Heart right ventricle (tissue), 16 donors: ENCODE data around the gene WDPCP. TPM values are rescaled to one million over a fixed set of nuclear protein-coding genes. Genes with fewer than 3 reads are reported as not detected.
"Not testable (repeated sequence)": the region's sequence is repeated elsewhere in the genome, so short reads cannot be mapped to it uniquely, and the experiment has no call there.

ENCODE experiments used
- ATAC-seq, 8 donors: fragments of 200-7000 bp; cut with Tn5 transposase; one replicate each; pipeline ENCODE4 v1.9.1; 2020; ENCODE audit warnings: mild to moderate bottlenecking in 8 of 8, moderate library complexity in 8 of 8, moderate number of reproducible peaks in 1 of 8
- DNase-seq, 2 donors: peaks; one replicate each; pipeline ENCODE4 v3.0.0-alpha.2; 2020
- H3K27ac ChIP-seq, 10 donors: fragments of 200-600 bp; sonication (generic) in 2 of 10; one replicate each; pipeline versions ENCODE4 v1.5.0 to v1.8.0; 2020 to 2022; ENCODE audit warnings: mild to moderate bottlenecking in 3 of 10
- H3K27me3 ChIP-seq, 7 donors: fragments of 200-600 bp; one replicate each; pipeline ENCODE4 v1.8.0; 2021 to 2022; ENCODE audit warnings: mild to moderate bottlenecking in 2 of 7
- H3K36me3 ChIP-seq, 9 donors: fragments of 200-600 bp; sonication (generic) in 1 of 9; one replicate each; pipeline versions ENCODE4 v1.5.0 to v1.8.0; 2020 to 2022; ENCODE audit warnings: mild to moderate bottlenecking in 2 of 9
- H3K4me1 ChIP-seq, 9 donors: fragments of 200-600 bp; sonication (generic) in 1 of 9; one replicate each; pipeline versions ENCODE4 v1.5.0 to v1.8.0; 2020 to 2022; ENCODE audit warnings: mild to moderate bottlenecking in 4 of 9
- H3K4me3 ChIP-seq, 10 donors: fragments of 200-600 bp; sonication (generic) in 2 of 10; one replicate each; pipeline versions ENCODE4 v1.5.0 to v1.8.0; 2020 to 2022; ENCODE audit warnings: mild to moderate bottlenecking in 7 of 10, moderate library complexity in 2 of 10
- H3K9me3 ChIP-seq, 11 donors: fragments of 200-600 bp in 10 of 11; sonication (generic) in 2 of 11; one replicate each; pipeline versions ENCODE4 v1.5.0 to v1.8.0; 2013 to 2022; ENCODE audit warnings: mild to moderate bottlenecking in 2 of 11, control low read depth in 1 of 11, moderate library complexity in 1 of 11
- WGBS, 2 donors: extraction: QIAGEN DNeasy Blood & Tissue Kit; methylation state at CpG; one replicate each; pipeline ENCODE4 v1.1.7; 2013; ENCODE audit warnings: inconsistent platforms in 1 of 2; 5-methylcytosine and 5-hydroxymethylcytosine counted together
- intact Hi-C, 10 donors: fragments of 100-400 bp; cut with DNase I; formaldehyde crosslinking; loops; one replicate each; pipeline versions ENCODE4 v1.11.1 to v1.14.2; 2022
- polyA plus RNA-seq, 2 donors: library from polyadenylated mRNA; stranded (reverse); fragments of 200-250 nt; gene quantifications; one replicate each; pipeline ENCODE4 v1.2.3, GENCODE V29; 2013
- total RNA-seq, 10 donors: library from RNA; stranded (reverse); fragmentation: NEBNext Ultra II Directional in 3 of 10; extraction: Animal tissue kit (Norgen Biotek cat#: 25700) in 3 of 10; gene quantifications; one replicate each; pipeline versions ENCODE4 v1.2.1 to v1.2.4, GENCODE V29; 2021 to 2023
- TF ChIP-seq, protein P1 (sequence below), 9 donors: fragments of 200-600 bp; sonication (generic) in 2 of 9; IDR thresholded peaks; one replicate each; pipeline versions ENCODE4 v1.5.0 to v1.8.0; 2021 to 2022; ENCODE audit warnings: antibody characterized with exemption in 9 of 9, mild to moderate bottlenecking in 5 of 9, moderate library complexity in 1 of 9
- donor health status: Arrhythmogenic right ventricular cardiomyopathy.
- donor health status: ischemic (EF 13 %, LVEDD 7.1; RV severe dilation, severe dysfunction).
- donor health status: healthy with polysubstance abuse.
- donor health status: DM: no; HTN: yes; CAD: no.
- donor health status: DM: no; HTN: no; CAD: no.
- donor health status: ischemic (EF 25% LVEDD 6.9; RV normal size, moderate dysfunction).
- donor health status: ischemic (EF 25% LVEDD 5.7; RV mildly dilated, moderate dysfunction).
- donor health status: healthy.
- donor health status: DM: yes; HTN: yes; CAD: no.
- donor health status: Ischemic cardiomyopathy.
- donor health status: ischemic (EF 35%, LVEDD 5.7; RV mildly dilated, moderate dysfunction).
- donor health status: nonischemic (EF 11% LVEDD 7.7; RV severe dilation, severe dysfunction).
- donor health status: DM: yes; HTN: yes; CAD: no.
- donor health status: PGD.
- donor health status: ischemic (EF 29% LVEDD 5.4; RV normal size, mild dysfunction).
- donor health status: nonischemic (EF 23%, LVEDD 6.1; RV moderate dilation, normal function).

The WDPCP gene
- total and polyA plus RNA-seq, 12 donors: 3.7 to 36.6 (median 20.2) TPM

DNA sequence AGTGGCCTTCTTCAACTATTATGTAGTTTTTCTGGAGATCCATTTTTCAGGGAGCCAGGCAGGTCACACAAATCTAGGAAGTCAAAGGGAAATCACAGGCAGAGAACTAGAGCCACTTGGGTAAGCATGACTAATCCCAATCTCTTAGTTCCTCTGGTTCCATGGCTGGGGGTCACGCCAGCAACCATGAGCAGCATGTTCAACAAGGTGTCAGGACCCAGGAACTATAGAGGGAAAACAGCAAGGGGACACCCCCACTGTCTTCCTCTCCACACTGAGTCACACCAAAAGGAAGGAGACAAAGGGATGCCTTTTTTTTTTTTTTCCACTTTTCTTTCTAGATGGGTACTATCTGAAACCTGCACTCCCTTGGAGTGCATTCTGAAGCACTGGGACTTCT, 286.8 kb downstream of the WDPCP start:
- TF ChIP-seq, protein P1, sequence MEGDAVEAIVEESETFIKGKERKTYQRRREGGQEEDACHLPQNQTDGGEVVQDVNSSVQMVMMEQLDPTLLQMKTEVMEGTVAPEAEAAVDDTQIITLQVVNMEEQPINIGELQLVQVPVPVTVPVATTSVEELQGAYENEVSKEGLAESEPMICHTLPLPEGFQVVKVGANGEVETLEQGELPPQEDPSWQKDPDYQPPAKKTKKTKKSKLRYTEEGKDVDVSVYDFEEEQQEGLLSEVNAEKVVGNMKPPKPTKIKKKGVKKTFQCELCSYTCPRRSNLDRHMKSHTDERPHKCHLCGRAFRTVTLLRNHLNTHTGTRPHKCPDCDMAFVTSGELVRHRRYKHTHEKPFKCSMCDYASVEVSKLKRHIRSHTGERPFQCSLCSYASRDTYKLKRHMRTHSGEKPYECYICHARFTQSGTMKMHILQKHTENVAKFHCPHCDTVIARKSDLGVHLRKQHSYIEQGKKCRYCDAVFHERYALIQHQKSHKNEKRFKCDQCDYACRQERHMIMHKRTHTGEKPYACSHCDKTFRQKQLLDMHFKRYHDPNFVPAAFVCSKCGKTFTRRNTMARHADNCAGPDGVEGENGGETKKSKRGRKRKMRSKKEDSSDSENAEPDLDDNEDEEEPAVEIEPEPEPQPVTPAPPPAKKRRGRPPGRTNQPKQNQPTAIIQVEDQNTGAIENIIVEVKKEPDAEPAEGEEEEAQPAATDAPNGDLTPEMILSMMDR (IDR thresholded peaks at IDR 0.05): no peak
- ATAC-seq (no peak), DNase-seq (no peak)
- intact Hi-C loops: no loop called here
- H3K27me3 ChIP-seq: no peaks in the 10 kb centered on the region
- H3K36me3 ChIP-seq: peaks cover 0 to 13% (median 0%) of the 10 kb centered on the region in 9 donors
- H3K4me3 ChIP-seq: no peak overlapping the region
- H3K4me1 ChIP-seq: no peaks in the 10 kb centered on the region
- H3K9me3 ChIP-seq: peaks cover 0 to 83% (median 38%) of the 10 kb centered on the region in 11 donors
- H3K27ac ChIP-seq: no peak overlapping the region
- WGBS, 2 donors: 91 to 100% methylated on average over 1 of the region's 1 CpG

DNA sequence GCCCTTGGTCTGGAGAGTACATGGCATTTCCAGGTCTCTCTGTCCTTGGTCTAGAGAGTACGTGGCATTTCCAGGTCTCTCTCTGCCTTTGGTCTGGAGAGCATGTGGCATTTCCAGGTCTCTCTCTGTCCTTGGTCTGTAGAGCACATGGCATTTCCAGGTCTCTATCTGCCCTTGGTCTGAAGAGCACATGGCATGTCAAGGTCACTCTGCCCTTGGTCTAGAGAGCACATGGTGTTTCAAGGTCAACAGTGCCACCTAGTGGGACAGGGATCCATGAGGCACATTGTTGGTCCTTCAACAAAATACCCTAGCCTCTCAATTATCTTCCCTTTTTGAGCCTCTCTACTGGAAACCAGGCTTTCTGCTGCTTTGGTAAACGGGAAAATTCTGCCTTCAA, 287.4 kb downstream of the WDPCP start:
- H3K36me3 ChIP-seq: peaks cover 0 to 13% (median 0%) of the 10 kb centered on the region in 9 donors
- TF ChIP-seq, protein P1 (IDR thresholded peaks at IDR 0.05): no peak
- 89 to 95% methylated on average over 2 of the region's 2 CpGs for WGBS, 2 donors
- no peaks in the 10 kb centered on the region for H3K27me3 ChIP-seq
- peaks cover 0 to 87% (median 43%) of the 10 kb centered on the region in 11 donors for H3K9me3 ChIP-seq
- no peak for ATAC-seq
- intact Hi-C loops: no loop called here
- no peak overlapping the region for H3K27ac ChIP-seq
- H3K4me3 ChIP-seq: no peak overlapping the region
- H3K4me1 ChIP-seq: no peaks in the 10 kb centered on the region
- DNase-seq: no peak

GRCh38 chr2:63287956-63288355, 300.3 kb downstream of the WDPCP start:
- H3K4me1 ChIP-seq: no peaks in the 10 kb centered on the region
- no peak overlapping the region for H3K4me3 ChIP-seq
- intact Hi-C loops: no loop called here
- WGBS, 2 donors: 98 to 100% methylated on average over 1 of the region's 1 CpG
- peaks cover 0 to 5% (median 0%) of the 10 kb centered on the region in 9 donors for H3K36me3 ChIP-seq
- H3K27me3 ChIP-seq: no peaks in the 10 kb centered on the region
- no peak overlapping the region for H3K27ac ChIP-seq
- TF ChIP-seq, protein P1 (IDR thresholded peaks at IDR 0.05): no peak
- DNase-seq (no peak), ATAC-seq (no peak)
- H3K9me3 ChIP-seq: peaks cover 0 to 67% (median 10%) of the 10 kb centered on the region in 11 donors

DNA sequence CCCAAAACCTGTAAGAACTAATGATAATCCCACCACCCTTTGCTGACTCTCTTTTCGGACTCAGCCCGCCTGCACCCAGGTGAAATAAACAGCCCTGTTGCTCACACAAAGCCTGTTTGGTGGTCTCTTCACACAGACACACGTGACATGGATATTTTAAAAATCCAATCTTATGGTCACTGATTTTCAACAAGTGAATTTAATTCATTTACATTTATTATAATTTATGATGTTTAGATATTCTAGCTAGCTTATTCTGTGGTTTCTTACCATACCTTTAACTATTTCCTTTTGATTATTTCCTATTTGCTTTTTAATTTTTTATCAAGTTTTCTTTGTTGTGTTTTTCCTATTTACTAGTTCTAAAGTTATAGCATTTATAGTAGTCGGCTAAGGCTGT, 301.8 kb downstream of the WDPCP start:
- H3K4me1 ChIP-seq, intact Hi-C loops, ATAC-seq, H3K27ac ChIP-seq, H3K36me3 ChIP-seq, DNase-seq, H3K27me3 ChIP-seq, H3K4me3 ChIP-seq: not testable (repeated sequence)
- 92 to 97% methylated on average over 2 to 4 of the region's 4 CpGs for WGBS, 2 donors
- H3K9me3 ChIP-seq: peaks cover 0 to 72% (median 10%) of the 10 kb centered on the region in 11 donors

DNA sequence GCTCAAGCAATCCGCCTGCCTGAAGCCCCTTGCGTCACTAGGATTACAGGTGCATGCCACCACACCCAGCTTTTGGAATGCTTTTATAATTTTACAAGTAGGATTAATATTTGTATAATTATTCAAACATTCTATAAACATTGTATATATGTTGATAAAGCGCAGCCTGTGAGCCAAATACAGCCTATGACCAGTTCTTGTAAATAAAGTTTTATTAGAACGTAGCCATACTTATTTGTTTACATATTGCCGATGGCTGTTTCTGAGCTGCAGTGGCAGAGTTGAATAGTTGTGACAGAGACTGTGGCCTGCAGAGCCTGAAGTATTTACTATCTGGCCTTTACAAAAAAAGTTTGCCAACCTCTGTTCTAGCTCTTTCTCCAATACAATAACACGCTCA, 305.0 kb downstream of the WDPCP start:
- no peaks in the 10 kb centered on the region for H3K4me1 ChIP-seq
- no peaks in the 10 kb centered on the region for H3K27me3 ChIP-seq
- DNase-seq (no peak), ATAC-seq (no peak)
- H3K36me3 ChIP-seq: peaks cover 0 to 5% (median 0%) of the 10 kb centered on the region in 9 donors
- no peak overlapping the region for H3K27ac ChIP-seq
- intact Hi-C loops: no loop called here
- no peak overlapping the region for H3K4me3 ChIP-seq
- H3K9me3 ChIP-seq: peaks cover 0 to 96% (median 29%) of the 10 kb centered on the region in 11 donors
- TF ChIP-seq, protein P1 (IDR thresholded peaks at IDR 0.05): no peak
- 95 to 98% methylated on average over 6 of the region's 6 CpGs for WGBS, 2 donors
